WTC11 (cell line): Measurements from ENCODE around the gene ANXA11.
"Not testable (repeated sequence)": the region's sequence is repeated elsewhere in the genome, so short reads cannot be mapped to it uniquely, and the experiment has no call there.

ENCODE experiments used
- NFYB ChIP-seq: sonication (generic); formaldehyde crosslinking; conservative IDR thresholded peaks from 2 replicates; pipeline ENCODE4 v1.8.0; 2022; ENCODE audit warnings: low read depth, missing genetic modification reagents
- NR3C1 ChIP-seq: sonication (generic); formaldehyde crosslinking; conservative IDR thresholded peaks from 2 replicates; pipeline ENCODE4 v1.8.1; 2023; ENCODE audit warnings: low read depth, mild to moderate bottlenecking, missing genetic modification reagents
- RELA ChIP-seq: sonication (generic); formaldehyde crosslinking; IDR thresholded peaks from 2 replicates; pipeline ENCODE4 v1.8.1; 2022; ENCODE audit warnings: missing genetic modification reagents, mild to moderate bottlenecking, borderline replicate concordance
- TF ChIP-seq, protein P1 (sequence below): sonication (generic); formaldehyde crosslinking; IDR thresholded peaks from 2 replicates; pipeline ENCODE4 v1.8.0; 2022; ENCODE audit warnings: missing genetic modification reagents
- TF ChIP-seq, protein P2 (sequence below): fragments of 200-600 bp; IDR thresholded peaks from 2 replicates; pipeline ENCODE4 v1.8.0; 2022; ENCODE audit warnings: antibody characterized with exemption

- TF ChIP-seq, protein P1, sequence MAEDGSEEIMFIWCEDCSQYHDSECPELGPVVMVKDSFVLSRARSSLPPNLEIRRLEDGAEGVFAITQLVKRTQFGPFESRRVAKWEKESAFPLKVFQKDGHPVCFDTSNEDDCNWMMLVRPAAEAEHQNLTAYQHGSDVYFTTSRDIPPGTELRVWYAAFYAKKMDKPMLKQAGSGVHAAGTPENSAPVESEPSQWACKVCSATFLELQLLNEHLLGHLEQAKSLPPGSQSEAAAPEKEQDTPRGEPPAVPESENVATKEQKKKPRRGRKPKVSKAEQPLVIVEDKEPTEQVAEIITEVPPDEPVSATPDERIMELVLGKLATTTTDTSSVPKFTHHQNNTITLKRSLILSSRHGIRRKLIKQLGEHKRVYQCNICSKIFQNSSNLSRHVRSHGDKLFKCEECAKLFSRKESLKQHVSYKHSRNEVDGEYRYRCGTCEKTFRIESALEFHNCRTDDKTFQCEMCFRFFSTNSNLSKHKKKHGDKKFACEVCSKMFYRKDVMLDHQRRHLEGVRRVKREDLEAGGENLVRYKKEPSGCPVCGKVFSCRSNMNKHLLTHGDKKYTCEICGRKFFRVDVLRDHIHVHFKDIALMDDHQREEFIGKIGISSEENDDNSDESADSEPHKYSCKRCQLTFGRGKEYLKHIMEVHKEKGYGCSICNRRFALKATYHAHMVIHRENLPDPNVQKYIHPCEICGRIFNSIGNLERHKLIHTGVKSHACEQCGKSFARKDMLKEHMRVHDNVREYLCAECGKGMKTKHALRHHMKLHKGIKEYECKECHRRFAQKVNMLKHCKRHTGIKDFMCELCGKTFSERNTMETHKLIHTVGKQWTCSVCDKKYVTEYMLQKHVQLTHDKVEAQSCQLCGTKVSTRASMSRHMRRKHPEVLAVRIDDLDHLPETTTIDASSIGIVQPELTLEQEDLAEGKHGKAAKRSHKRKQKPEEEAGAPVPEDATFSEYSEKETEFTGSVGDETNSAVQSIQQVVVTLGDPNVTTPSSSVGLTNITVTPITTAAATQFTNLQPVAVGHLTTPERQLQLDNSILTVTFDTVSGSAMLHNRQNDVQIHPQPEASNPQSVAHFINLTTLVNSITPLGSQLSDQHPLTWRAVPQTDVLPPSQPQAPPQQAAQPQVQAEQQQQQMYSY (CRISPR knock-in tag) = not testable (repeated sequence)
- TF ChIP-seq NFYB, NR3C1, RELA (CRISPR knock-in tag): not testable (repeated sequence)
- TF ChIP-seq, protein P2, sequence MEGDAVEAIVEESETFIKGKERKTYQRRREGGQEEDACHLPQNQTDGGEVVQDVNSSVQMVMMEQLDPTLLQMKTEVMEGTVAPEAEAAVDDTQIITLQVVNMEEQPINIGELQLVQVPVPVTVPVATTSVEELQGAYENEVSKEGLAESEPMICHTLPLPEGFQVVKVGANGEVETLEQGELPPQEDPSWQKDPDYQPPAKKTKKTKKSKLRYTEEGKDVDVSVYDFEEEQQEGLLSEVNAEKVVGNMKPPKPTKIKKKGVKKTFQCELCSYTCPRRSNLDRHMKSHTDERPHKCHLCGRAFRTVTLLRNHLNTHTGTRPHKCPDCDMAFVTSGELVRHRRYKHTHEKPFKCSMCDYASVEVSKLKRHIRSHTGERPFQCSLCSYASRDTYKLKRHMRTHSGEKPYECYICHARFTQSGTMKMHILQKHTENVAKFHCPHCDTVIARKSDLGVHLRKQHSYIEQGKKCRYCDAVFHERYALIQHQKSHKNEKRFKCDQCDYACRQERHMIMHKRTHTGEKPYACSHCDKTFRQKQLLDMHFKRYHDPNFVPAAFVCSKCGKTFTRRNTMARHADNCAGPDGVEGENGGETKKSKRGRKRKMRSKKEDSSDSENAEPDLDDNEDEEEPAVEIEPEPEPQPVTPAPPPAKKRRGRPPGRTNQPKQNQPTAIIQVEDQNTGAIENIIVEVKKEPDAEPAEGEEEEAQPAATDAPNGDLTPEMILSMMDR = not testable (repeated sequence)
Observed at GRCh38 chr10:80254726-80255125, 49.4 kb upstream of the ANXA11 start.
